ENCODE data around the gene MOV10L1. TPM values are rescaled to one million over a fixed set of nuclear protein-coding genes. Genes with fewer than 3 reads are reported as not detected.

MOV10L1 gene
- total RNA-seq, 2 donors from 2014 or later: not detected

GRCh38 chr22:50193621-50194020, 103.8 kb downstream of the MOV10L1 start:
- no peaks in the 10 kb centered on the region for H3K9me3 Mint-ChIP-seq
- H3K4me1 Mint-ChIP-seq (ENCODE audit: low read depth in 2 of 2): peaks cover 19 to 21% of the 10 kb centered on the region in 2 donors
- H3K36me3 Mint-ChIP-seq: no peaks in the 10 kb centered on the region
- H3K27ac Mint-ChIP-seq: no peak overlapping the region
- H3K27me3 Mint-ChIP-seq: no peaks in the 10 kb centered on the region
- no peak for ATAC-seq
- no peak overlapping the region for H3K4me3 Mint-ChIP-seq
- DNase-seq (ENCODE audit: low spot score): no peak

GRCh38 chr22:50194037-50194805, 104.4 kb downstream of the MOV10L1 start:
- DNase-seq (ENCODE audit: low spot score) (no peak), ATAC-seq (no peak)
- Mint-ChIP-seq H3K27ac (no peak overlapping the region), H3K4me1 (ENCODE audit: low read depth in 2 of 2) (peaks cover 18 to 19% of the 10 kb centered on the region in 2 donors), H3K36me3 (no peaks in the 10 kb centered on the region), H3K9me3 (no peaks in the 10 kb centered on the region), H3K27me3 (no peaks in the 10 kb centered on the region), H3K4me3 (no peak overlapping the region)

GRCh38 chr22:50196256-50196655, 106.5 kb downstream of the MOV10L1 start:
- H3K9me3 Mint-ChIP-seq: no peaks in the 10 kb centered on the region
- DNase-seq (ENCODE audit: low spot score): no peak
- no peak for ATAC-seq
- H3K4me1 Mint-ChIP-seq (ENCODE audit: low read depth in 2 of 2): peaks cover 9% of the 10 kb centered on the region in 2 donors
- no peaks in the 10 kb centered on the region for H3K27me3 Mint-ChIP-seq
- H3K27ac Mint-ChIP-seq: no peak overlapping the region
- no peaks in the 10 kb centered on the region for H3K36me3 Mint-ChIP-seq
- no peak overlapping the region for H3K4me3 Mint-ChIP-seq

- Mint-ChIP-seq H3K4me1 (ENCODE audit: low read depth in 2 of 2) (peaks cover 6 to 7% of the 10 kb centered on the region in 2 donors), H3K27me3 (no peaks in the 10 kb centered on the region), H3K36me3 (no peaks in the 10 kb centered on the region), H3K4me3 (no peak overlapping the region), H3K9me3 (no peaks in the 10 kb centered on the region), H3K27ac (no peak overlapping the region)
- ATAC-seq: no peak
- no peak for DNase-seq (ENCODE audit: low spot score)
These were observed 107.4 kb downstream of the MOV10L1 start for GRCh38 chr22:50197000-50197800.

GRCh38 chr22:50197856-50198623, 108.2 kb downstream of the MOV10L1 start:
- peaks cover 5 to 6% of the 10 kb centered on the region in 2 donors for H3K4me1 Mint-ChIP-seq (ENCODE audit: low read depth in 2 of 2)
- H3K4me3 Mint-ChIP-seq: no peak overlapping the region
- ATAC-seq: no peak
- H3K27ac Mint-ChIP-seq: no peak overlapping the region
- no peaks in the 10 kb centered on the region for H3K36me3 Mint-ChIP-seq
- H3K9me3 Mint-ChIP-seq: no peaks in the 10 kb centered on the region
- no peaks in the 10 kb centered on the region for H3K27me3 Mint-ChIP-seq
- DNase-seq (ENCODE audit: low spot score): no peak

GRCh38 chr22:50198624-50199017, 108.8 kb downstream of the MOV10L1 start:
- Mint-ChIP-seq H3K9me3 (no peaks in the 10 kb centered on the region), H3K36me3 (peaks cover 6% of the 10 kb centered on the region), H3K27ac (no peak overlapping the region), H3K4me3 (no peak overlapping the region), H3K4me1 (ENCODE audit: low read depth in 2 of 2) (peaks cover 5 to 6% of the 10 kb centered on the region in 2 donors), H3K27me3 (no peaks in the 10 kb centered on the region)
- ATAC-seq (no peak), DNase-seq (ENCODE audit: low spot score) (no peak)

GRCh38 chr22:50199251-50199721, 109.5 kb downstream of the MOV10L1 start:
- peaks cover 10% of the 10 kb centered on the region for H3K36me3 Mint-ChIP-seq
- no peaks in the 10 kb centered on the region for H3K27me3 Mint-ChIP-seq
- ATAC-seq (no peak), DNase-seq (ENCODE audit: low spot score) (no peak)
- H3K4me3 Mint-ChIP-seq: peak overlapping the region; percentile 42
- H3K9me3 Mint-ChIP-seq: no peaks in the 10 kb centered on the region
- H3K27ac Mint-ChIP-seq: peak overlapping the region in 1 of 2 donors; percentile 14
- peaks cover 5 to 6% of the 10 kb centered on the region in 2 donors for H3K4me1 Mint-ChIP-seq (ENCODE audit: low read depth in 2 of 2)

GRCh38 chr22:50199829-50200460, 110.1 kb downstream of the MOV10L1 start:
- H3K4me3 Mint-ChIP-seq: peak overlapping the region; percentile 42
- DNase-seq (ENCODE audit: low spot score) (no peak), ATAC-seq (peak; percentile 0)
- H3K27me3 Mint-ChIP-seq: no peaks in the 10 kb centered on the region
- peaks cover 9% of the 10 kb centered on the region in 2 donors for H3K4me1 Mint-ChIP-seq (ENCODE audit: low read depth in 2 of 2)
- peak overlapping the region in 1 of 2 donors; percentile 14 for H3K27ac Mint-ChIP-seq
- H3K36me3 Mint-ChIP-seq: peaks cover 10% of the 10 kb centered on the region
- H3K9me3 Mint-ChIP-seq: no peaks in the 10 kb centered on the region

GRCh38 chr22:50200461-50201190, 110.8 kb downstream of the MOV10L1 start, which contains the start of gene SELENOO:
Gene SELENOO, plus strand, starts transcription at chr22:50201011. Its CDS starts 26 bp downstream, at chr22:50201037.
- Mint-ChIP-seq H3K27me3 (no peaks in the 10 kb centered on the region), H3K27ac (peak within 1 kb of the TSS; percentile 16 to 56), H3K4me3 (peak within 1 kb of the TSS; percentile 81), H3K4me1 (ENCODE audit: low read depth in 2 of 2) (peaks cover 13% of the 10 kb centered on the region in 2 donors), H3K36me3 (peaks cover 10% of the 10 kb centered on the region), H3K9me3 (no peaks in the 10 kb centered on the region)
- DNase-seq (ENCODE audit: low spot score) (peak; percentile 92), ATAC-seq (peak; percentile 93 to 96)

- Mint-ChIP-seq H3K27ac (peak overlapping the region; percentile 16 to 56), H3K4me3 (peak overlapping the region; percentile 81), H3K27me3 (no peaks in the 10 kb centered on the region), H3K4me1 (ENCODE audit: low read depth in 2 of 2) (peaks cover 13% of the 10 kb centered on the region in 2 donors), H3K9me3 (no peaks in the 10 kb centered on the region), H3K36me3 (peaks cover 10% of the 10 kb centered on the region)
- DNase-seq (ENCODE audit: low spot score) (no peak), ATAC-seq (peak; percentile 59 to 63)
These were observed 111.7 kb downstream of the MOV10L1 start for GRCh38 chr22:50201191-50202129.

- Mint-ChIP-seq H3K36me3 (peaks cover 10% of the 10 kb centered on the region), H3K4me1 (ENCODE audit: low read depth in 2 of 2) (peaks cover 13% of the 10 kb centered on the region in 2 donors), H3K9me3 (no peaks in the 10 kb centered on the region), H3K27me3 (no peaks in the 10 kb centered on the region), H3K4me3 (peak overlapping the region; percentile 81), H3K27ac (peak overlapping the region; percentile 16 to 56)
- DNase-seq (ENCODE audit: low spot score) (no peak), ATAC-seq (no peak)
These were observed 112.4 kb downstream of the MOV10L1 start for GRCh38 chr22:50202130-50202666.

Data from natural killer cell treated with Interleukin-12 subunit alpha and Interleukin-12 subunit beta and Interleukin-15 and Interleukin-18, amount 100 ng/mL, for 72 hours (primary cell).